Natural killer cell treated with Interleukin-12 subunit alpha and Interleukin-12 subunit beta and Interleukin-15 and Interleukin-18, amount 100 ng/mL, for 72 hours (primary cell): ENCODE measurements around the gene PKDREJ. TPM values are rescaled to one million over a fixed set of nuclear protein-coding genes. Genes with fewer than 3 reads are reported as not detected.
"Not testable (repeated sequence)": the region's sequence is repeated elsewhere in the genome, so short reads cannot be mapped to it uniquely, and the experiment has no call there.

Source experiments
- ATAC-seq, 2 donors: fragments of 150-1000 bp; cut with Tn5 transposase in 1 of 2; sonication (Bioruptor Pico), chemical (Tn5 transposase) in 1 of 2; 2 replicates each; pipeline ENCODE4 v1.10.0; 2021
- DNase-seq: peaks from one replicate; pipeline ENCODE4 v3.0.0; 2022; ENCODE audit warnings: low spot score
- H3K27ac Mint-ChIP-seq, 2 donors: 1 replicate in 1 of 2; 2 replicates in 1 of 2; pipeline ENCODE4 v1.8.0; 2022; ENCODE audit warnings: mixed read lengths in 2 of 2, mild to moderate bottlenecking in 1 of 2, moderate library complexity in 1 of 2
- H3K27me3 Mint-ChIP-seq, 2 donors: 1 replicate in 1 of 2; 2 replicates in 1 of 2; pipeline ENCODE4 v1.8.0; 2022; ENCODE audit warnings: mixed read lengths in 2 of 2
- H3K36me3 Mint-ChIP-seq: one replicate; pipeline ENCODE4 v1.8.0; 2022; ENCODE audit warnings: mixed read lengths
- H3K4me1 Mint-ChIP-seq, 2 donors: 1 replicate in 1 of 2; 2 replicates in 1 of 2; pipeline ENCODE4 v1.8.0; 2022; ENCODE audit warnings: low read depth in 2 of 2, mixed read lengths in 2 of 2, mild to moderate bottlenecking in 1 of 2
- H3K4me3 Mint-ChIP-seq: one replicate; pipeline ENCODE4 v1.8.0; 2022; ENCODE audit warnings: mixed read lengths
- H3K9me3 Mint-ChIP-seq: 2 replicates; pipeline ENCODE4 v1.8.0; 2022; ENCODE audit warnings: mixed read lengths
- total RNA-seq, 2 donors: library from RNA; stranded (reverse); gene quantifications; one replicate each; pipeline ENCODE4 v1.2.3, GENCODE V29; 2022

PKDREJ gene
- total RNA-seq, 2 donors from 2014 or later, result 0.07 TPM; not detected in 1

DNA sequence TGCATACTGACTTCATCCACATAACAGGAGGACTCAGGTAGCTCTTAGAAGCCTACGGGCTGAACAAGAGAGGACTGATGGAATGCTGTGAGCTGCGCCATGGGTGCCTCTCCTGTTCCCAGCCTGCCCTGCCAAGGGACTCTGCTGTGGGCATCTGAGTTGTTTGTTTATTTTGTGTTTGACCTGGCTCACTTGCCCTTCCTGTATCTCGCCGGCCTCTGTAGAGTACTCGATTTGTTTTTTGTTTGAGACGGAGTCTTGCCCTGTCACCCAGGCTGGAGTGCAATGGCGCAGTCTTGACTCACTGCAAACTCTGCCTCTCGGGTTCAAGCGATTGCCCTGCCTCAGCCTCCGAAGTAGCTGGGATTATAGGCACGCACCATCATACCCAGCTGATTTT lies 6.4 kb upstream of the PKDREJ start:
- Mint-ChIP-seq H3K36me3 (no peaks in the 10 kb centered on the region), H3K9me3 (no peaks in the 10 kb centered on the region), H3K27me3 (no peaks in the 10 kb centered on the region), H3K4me1 (peaks cover 21 to 30% of the 10 kb centered on the region in 2 donors), H3K4me3 (peak overlapping the region; percentile 95), H3K27ac (peak overlapping the region in 1 of 2 donors; percentile 92)
- DNase-seq, result no peak
- ATAC-seq, result no peak

DNA sequence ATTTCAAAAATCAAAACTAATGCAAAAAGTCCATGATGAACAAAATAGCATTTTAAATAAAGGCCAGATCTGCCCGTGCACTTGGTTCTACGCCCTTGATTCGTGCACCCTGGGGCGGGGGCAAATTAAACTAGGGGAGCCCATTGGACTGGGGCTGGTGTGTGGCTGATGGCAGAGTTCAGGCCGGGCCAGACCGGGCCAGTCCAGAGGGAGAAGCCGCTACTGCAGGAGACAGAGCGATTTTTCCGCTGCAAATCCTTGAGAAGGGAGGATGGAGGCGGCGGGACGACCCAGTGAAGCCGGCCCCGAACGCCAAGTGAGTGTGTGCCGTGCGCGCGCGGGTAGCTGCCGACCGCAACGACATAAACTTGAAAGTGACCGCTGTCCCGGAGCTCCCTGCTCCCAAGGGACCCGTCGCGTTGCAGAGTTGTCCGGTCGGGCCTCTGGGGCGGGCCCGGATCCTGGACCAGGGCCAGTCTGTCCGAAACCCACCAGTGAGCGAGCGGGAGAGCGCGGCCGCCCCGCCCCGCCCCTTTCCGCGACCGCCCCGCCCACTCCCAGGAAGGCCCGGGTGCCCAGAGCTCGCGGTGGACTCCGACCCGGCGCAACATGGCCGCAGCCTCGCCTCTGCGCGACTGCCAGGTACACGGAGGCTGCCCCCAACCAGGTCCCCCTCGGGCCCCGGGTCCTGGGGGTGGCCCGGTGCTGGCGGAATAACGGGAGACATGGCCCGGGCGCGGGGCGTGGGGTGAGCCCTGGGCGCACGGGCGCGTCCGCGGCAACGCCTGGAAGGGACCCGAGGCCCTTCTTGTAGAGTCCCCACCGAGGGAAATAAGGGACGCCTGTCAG lies 4.5 kb upstream of the PKDREJ start, which contains the start of gene TTC38:
TSS of gene TTC38 (plus strand) at position 578 of the 849 bp plus-strand sequence. CDS start at position 610, 32 bp downstream.
- H3K4me1 Mint-ChIP-seq, result peaks cover 30 to 40% of the 10 kb centered on the region in 2 donors
- no peaks in the 10 kb centered on the region for H3K36me3 Mint-ChIP-seq
- peak within 1 kb of the TSS; percentile 95 for H3K4me3 Mint-ChIP-seq
- H3K9me3 Mint-ChIP-seq, result no peaks in the 10 kb centered on the region
- DNase-seq (peak; percentile 81), ATAC-seq (peak; percentile 92 to 96)
- H3K27me3 Mint-ChIP-seq, result no peaks in the 10 kb centered on the region
- H3K27ac Mint-ChIP-seq, result peak within 1 kb of the TSS; percentile 73 to 92

DNA sequence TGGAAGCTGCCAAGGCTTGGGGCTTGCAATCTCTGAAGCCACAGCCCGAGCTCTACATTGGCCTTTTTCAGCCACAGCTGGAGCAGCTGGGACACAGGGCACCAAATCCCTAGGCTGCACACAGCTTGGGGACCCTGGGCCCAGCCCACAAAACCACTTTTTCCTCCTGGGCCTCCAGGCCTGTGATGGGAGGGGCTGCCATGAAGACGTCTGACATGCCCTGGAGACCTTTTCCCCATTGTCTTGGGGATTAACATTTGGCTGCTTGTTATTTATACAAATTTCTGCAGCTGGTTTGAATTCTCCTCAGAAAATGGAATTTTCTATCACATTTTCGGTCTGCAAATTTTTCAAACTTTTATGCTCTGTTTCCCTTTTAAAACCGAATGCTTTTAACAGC lies 2.5 kb upstream of the PKDREJ start:
- ATAC-seq, H3K36me3 Mint-ChIP-seq, H3K4me3 Mint-ChIP-seq, DNase-seq, H3K27me3 Mint-ChIP-seq, H3K9me3 Mint-ChIP-seq, H3K27ac Mint-ChIP-seq: not testable (repeated sequence)
- H3K4me1 Mint-ChIP-seq, result peaks cover 36 to 45% of the 10 kb centered on the region in 2 donors

DNA sequence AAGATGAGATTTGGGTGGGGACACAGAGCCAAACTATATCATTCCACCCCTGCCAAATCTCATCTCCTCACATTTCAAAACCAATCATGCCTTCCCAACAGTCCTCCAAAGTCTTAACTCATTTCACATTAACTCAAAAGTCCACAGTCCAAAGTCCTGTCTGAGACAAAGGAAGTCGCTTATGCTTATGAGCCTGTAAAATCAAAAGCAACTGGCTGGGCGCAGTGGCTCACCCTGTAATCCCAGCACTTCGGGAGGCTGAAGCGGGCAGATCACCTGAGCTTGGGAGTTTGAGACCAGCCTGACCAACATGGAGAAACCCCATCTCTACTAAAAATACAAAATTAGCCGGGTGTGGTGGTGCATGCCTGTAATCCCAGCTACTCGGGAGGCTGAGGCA lies 1.4 kb upstream of the PKDREJ start:
- not testable (repeated sequence) for H3K27me3 Mint-ChIP-seq, ATAC-seq, H3K9me3 Mint-ChIP-seq, H3K27ac Mint-ChIP-seq, H3K36me3 Mint-ChIP-seq, DNase-seq
- H3K4me3 Mint-ChIP-seq, result peak overlapping the region; percentile 70
- H3K4me1 Mint-ChIP-seq, result peaks cover 29 to 38% of the 10 kb centered on the region in 2 donors

DNA sequence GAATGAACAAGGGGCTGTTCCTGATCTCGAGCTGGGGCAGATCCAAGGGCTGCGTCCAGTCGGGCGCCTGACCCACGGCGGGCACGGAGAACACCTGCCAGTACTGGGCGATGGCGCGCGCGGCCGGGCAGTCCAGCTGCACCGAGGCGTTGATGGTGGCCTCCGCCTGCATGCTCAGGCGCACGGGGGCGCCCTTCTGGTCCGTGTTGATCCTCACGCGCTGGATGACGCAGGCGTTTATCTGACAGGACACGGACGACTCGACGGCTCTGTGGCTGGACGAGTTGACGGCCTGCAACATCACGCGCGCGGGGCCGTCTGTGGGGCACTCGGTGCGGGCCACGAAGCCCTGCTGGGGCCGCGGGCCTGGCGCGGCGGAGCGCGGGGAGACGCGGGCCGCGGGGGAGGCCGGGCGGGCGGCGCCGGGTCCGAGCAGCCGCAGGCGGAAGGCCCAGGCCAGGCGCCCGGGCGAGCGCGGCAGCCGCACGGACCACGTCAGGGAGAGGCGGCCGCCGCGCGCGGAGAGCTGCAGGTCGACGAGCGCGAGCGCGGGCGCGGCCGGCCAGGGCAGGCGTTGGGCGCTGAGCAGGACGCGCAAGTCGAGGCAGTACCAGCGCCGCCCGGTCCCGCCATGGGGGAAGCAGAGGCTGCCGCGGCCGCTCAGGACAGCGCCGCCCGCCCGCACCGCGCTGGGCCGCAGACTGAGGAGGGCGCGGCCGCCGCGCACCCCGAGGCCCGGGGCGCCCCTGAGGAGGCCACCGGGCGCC lies 511 bp downstream of the PKDREJ start:
- Mint-ChIP-seq H3K9me3 (no peaks in the 10 kb centered on the region), H3K4me1 (peaks cover 22 to 28% of the 10 kb centered on the region in 2 donors), H3K27me3 (peaks cover 0 to 3% of the 10 kb centered on the region in 2 donors), H3K36me3 (no peaks in the 10 kb centered on the region), H3K27ac (peak overlapping the region in 1 of 2 donors; percentile 72), H3K4me3 (no peak overlapping the region)
- peak; percentile 91 to 94 for ATAC-seq
- DNase-seq, result peak; percentile 83

DNA sequence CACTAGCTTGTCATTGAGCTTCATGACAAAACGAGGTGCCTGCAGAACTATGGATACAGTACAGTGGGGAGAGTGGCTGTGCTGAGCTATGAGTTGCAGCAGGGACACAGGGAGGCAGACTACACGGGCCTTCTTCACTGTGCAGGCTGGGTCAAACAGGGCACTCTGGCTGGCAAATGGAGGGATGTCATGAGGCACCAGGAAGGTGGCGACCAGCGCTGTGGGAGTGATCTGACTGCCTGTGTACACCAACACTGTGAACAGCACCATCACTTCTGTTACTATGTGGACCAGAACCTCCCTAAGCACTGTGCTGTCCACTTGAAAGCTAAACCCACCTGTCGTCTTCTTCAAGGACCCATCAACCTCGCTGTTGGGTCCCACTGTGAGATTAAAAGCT lies 3.1 kb downstream of the PKDREJ start:
- Mint-ChIP-seq H3K9me3 (no peaks in the 10 kb centered on the region), H3K4me1 (peaks cover 14 to 18% of the 10 kb centered on the region in 2 donors), H3K27ac (no peak overlapping the region), H3K4me3 (no peak overlapping the region), H3K36me3 (no peaks in the 10 kb centered on the region), H3K27me3 (peaks cover 0 to 3% of the 10 kb centered on the region in 2 donors)
- no peak for DNase-seq
- no peak for ATAC-seq

DNA sequence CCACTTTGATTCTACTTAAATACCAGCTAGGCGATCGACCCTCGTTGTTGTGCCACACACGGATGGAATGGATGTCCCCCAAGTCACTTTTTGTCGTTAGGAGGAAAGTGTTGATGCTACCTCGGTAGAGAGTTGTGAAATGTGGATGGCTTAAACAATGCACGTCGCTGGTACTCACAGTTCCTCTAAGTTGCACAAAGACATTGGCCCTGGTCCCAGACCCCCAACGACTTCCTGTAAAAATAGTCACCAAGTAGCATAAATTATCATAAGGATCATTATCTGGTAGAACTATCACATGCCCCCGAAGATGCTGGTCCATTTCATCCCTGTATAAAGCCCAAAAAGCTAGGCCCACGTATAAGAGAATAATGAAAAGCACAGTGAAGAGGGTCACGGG lies 3.8 kb downstream of the PKDREJ start:
- H3K4me3 Mint-ChIP-seq, result no peak overlapping the region
- ATAC-seq, result no peak
- H3K27ac Mint-ChIP-seq, result no peak overlapping the region
- no peaks in the 10 kb centered on the region for H3K36me3 Mint-ChIP-seq
- peaks cover 0 to 3% of the 10 kb centered on the region in 2 donors for H3K27me3 Mint-ChIP-seq
- peaks cover 17 to 19% of the 10 kb centered on the region in 2 donors for H3K4me1 Mint-ChIP-seq
- H3K9me3 Mint-ChIP-seq, result no peaks in the 10 kb centered on the region
- DNase-seq, result no peak

DNA sequence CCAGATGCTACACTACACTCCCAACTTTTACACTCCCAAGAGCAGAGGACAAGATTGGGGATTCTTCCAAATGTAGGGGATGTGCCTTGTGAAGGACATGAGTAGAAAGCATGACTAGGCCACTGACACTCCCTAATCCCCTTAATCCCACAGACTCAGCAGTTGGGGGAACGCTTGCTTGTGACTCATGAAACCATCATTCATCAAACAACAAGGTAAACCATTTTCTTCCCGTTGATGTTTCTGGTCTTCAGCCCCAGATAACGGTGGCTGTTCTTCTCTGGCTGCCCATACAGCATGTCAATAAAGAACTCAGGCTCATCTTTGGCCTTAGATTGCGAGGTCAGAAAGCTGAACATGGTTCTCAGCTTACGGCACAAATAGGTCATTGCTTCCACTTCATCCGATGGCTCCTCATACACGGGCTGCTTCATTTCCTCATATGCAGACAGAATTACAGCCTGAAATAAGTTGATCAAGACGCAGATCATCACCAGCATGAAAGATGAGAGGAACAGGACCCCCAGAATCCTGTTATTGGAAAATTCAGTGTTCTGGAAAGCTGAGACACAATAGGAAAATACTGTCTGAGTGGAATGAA lies 6.7 kb downstream of the PKDREJ start:
- H3K9me3 Mint-ChIP-seq, result no peaks in the 10 kb centered on the region
- DNase-seq (no peak), ATAC-seq (no peak)
- H3K4me1 Mint-ChIP-seq, result peaks cover 12% of the 10 kb centered on the region in 2 donors
- H3K27me3 Mint-ChIP-seq, result peaks cover 0 to 3% of the 10 kb centered on the region in 2 donors
- H3K27ac Mint-ChIP-seq, result no peak overlapping the region
- no peak overlapping the region for H3K4me3 Mint-ChIP-seq
- H3K36me3 Mint-ChIP-seq, result no peaks in the 10 kb centered on the region

DNA sequence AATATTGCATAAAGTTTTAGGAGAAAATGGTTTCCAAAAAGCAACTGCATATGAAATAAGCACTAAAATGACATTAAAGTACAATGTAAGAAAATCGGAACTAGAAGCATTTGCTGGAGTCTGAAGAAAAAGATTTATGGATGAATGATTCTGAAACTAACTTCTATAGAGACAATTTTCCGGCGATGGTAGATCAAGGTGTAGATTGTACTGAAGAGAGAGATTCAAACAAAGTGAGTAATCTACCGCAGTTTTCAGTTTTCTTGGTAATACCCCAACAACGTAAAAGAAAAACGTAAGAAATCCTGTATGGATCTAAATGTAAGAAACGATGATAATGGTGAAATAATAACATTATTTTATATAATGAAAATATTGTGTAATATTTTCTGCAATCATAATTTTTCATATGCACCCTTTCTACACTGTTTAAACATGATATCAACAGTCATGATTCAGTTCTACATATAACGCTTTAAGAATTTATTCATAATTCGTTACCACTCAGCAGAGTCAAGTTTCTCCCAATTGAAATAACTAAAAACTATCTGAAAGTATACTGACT lies 11.2 kb downstream of the PKDREJ start:
- Mint-ChIP-seq H3K9me3 (no peaks in the 10 kb centered on the region), H3K4me3 (peak overlapping the region; percentile 89), H3K27me3 (no peaks in the 10 kb centered on the region), H3K36me3 (no peaks in the 10 kb centered on the region), H3K27ac (peak overlapping the region; percentile 84 to 91), H3K4me1 (peaks cover 23 to 24% of the 10 kb centered on the region in 2 donors)
- ATAC-seq (no peak), DNase-seq (no peak)

DNA sequence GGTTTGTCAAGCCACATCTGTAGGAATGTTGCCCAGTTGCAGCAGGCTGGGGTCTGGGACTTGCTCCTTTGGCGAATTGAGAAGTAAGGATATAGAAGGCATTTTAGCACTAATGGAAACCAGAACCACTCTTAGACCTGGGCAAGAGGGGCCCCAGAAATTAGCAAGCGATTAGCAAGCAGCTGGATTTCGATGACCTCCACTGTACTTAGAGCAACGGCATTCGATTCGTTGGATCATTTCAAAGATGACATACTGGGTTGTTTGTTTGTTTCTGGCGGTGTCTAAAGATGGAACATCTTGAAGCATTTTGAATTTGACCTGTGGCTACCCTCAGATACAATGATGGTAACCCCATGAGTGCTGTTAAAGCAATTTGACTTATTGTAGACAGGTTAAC lies 11.9 kb downstream of the PKDREJ start:
- no peak for DNase-seq
- H3K4me1 Mint-ChIP-seq, result peaks cover 24 to 27% of the 10 kb centered on the region in 2 donors
- H3K36me3 Mint-ChIP-seq, result no peaks in the 10 kb centered on the region
- H3K27me3 Mint-ChIP-seq, result no peaks in the 10 kb centered on the region
- no peak for ATAC-seq
- H3K4me3 Mint-ChIP-seq, result peak overlapping the region; percentile 89
- peak overlapping the region; percentile 84 to 91 for H3K27ac Mint-ChIP-seq
- no peaks in the 10 kb centered on the region for H3K9me3 Mint-ChIP-seq

DNA sequence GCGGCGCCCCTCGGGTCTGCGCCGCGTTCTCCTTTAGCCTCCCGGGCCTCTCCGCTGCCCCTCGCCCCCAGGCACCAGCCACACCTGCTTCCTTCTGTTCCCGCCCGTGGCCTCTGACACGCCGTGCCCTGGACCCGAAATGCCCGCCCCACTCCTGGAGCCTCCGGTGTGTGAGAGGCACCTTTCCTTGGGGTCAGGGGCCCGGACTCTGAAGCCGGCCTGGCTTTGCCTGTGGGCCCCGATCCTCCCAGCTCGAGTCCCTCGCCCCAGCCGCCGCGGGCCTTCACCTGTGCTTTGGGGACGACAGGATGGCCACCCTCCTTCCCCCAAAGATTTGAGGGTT lies 12.4 kb downstream of the PKDREJ start:
- Mint-ChIP-seq H3K27me3 (no peaks in the 10 kb centered on the region), H3K4me3 (peak overlapping the region; percentile 89), H3K9me3 (no peaks in the 10 kb centered on the region), H3K27ac (peak overlapping the region; percentile 84 to 91), H3K4me1 (peaks cover 24 to 27% of the 10 kb centered on the region in 2 donors), H3K36me3 (no peaks in the 10 kb centered on the region)
- ATAC-seq, result peak in 1 of 2 donors; percentile 4
- DNase-seq, result no peak

DNA sequence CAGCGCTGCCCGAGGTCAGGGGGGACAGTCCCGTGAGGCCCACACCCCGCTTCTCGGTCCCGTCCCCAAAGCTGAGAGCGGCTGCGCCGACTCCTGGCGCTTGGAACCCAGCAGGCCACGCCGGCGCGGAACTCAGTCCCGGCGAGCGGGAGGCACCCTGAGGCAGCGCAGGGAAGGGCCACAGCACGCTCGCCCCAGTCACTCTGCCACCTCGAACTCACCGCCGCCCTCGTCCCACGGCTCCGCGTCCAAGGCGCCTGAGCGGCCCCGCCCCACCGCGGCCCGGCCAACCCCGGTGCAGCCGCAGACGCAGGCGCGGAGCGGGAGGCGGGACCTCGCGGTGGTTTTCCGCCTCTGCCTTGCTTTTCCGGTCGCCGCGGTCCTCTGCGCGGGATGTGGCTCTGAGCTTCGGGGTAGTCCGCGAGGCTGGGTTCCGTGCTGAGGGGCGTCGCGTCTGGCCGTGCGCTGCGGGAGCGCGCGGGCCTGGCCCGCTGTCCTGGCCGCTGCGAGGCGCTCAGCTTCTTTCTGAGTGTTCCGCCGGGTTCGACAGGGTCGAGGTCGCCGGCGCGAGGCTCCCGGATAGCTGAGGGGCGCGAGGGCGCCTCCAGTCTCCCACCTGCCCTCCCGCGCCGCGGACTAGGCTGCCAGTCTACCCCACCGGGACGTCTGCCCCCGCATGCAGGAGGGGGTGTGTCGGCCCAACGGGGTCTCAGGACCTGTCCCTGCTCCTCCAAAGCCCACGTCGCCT lies 12.9 kb downstream of the PKDREJ start, which contains the start of gene CDPF1:
TSS of gene CDPF1 (minus strand) at position 259 of the 748 bp plus-strand sequence. CDS start 2,009 bp downstream, outside the sequence.
- H3K27me3 Mint-ChIP-seq, result no peaks in the 10 kb centered on the region
- DNase-seq (peak; percentile 98), ATAC-seq (peak; percentile 96 to 98)
- peaks cover 24 to 27% of the 10 kb centered on the region in 2 donors for H3K4me1 Mint-ChIP-seq
- H3K9me3 Mint-ChIP-seq, result no peaks in the 10 kb centered on the region
- H3K4me3 Mint-ChIP-seq, result peak within 1 kb of the TSS; percentile 89
- peak within 1 kb of the TSS; percentile 84 to 91 for H3K27ac Mint-ChIP-seq
- no peaks in the 10 kb centered on the region for H3K36me3 Mint-ChIP-seq
